Posterior cingulate gyrus (tissue), 11 donors: ENCODE data around the gene SETD1B.

ENCODE experiments used
- DNase-seq, 10 donors: peaks; one replicate each; pipeline versions ENCODE4 v3.0.0 to v3.0.0-alpha.2; 2020 to 2021; ENCODE audit warnings: mixed read lengths in 3 of 10
- intact Hi-C: fragments of 100-400 bp; cut with DNase I; formaldehyde crosslinking; loops from one replicate; pipeline ENCODE4 v1.15.1; 2023

Gene SETD1B

DNA sequence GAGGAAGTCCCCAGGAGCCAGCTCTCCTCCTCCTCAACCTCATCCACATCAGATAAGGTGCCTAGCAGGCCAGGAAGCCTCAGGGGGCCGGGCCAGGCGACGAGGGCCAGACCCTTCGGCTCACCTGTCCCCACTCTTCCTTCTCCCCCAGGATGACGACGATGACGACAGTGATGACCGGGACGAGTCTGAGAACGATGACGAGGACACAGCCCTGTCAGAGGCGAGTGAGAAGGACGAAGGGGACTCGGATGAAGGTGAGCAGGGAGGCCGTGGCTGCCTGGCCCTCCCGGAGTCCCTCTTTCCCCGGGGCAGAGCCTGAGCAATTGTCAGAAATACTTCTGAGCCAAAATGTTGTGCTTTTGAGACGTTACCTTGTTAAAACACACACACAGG, 13.8 kb downstream of the SETD1B start:
- peak in 2 of 10 donors; percentile 26 to 75 for DNase-seq
- intact Hi-C loops: no loop called here

DNA sequence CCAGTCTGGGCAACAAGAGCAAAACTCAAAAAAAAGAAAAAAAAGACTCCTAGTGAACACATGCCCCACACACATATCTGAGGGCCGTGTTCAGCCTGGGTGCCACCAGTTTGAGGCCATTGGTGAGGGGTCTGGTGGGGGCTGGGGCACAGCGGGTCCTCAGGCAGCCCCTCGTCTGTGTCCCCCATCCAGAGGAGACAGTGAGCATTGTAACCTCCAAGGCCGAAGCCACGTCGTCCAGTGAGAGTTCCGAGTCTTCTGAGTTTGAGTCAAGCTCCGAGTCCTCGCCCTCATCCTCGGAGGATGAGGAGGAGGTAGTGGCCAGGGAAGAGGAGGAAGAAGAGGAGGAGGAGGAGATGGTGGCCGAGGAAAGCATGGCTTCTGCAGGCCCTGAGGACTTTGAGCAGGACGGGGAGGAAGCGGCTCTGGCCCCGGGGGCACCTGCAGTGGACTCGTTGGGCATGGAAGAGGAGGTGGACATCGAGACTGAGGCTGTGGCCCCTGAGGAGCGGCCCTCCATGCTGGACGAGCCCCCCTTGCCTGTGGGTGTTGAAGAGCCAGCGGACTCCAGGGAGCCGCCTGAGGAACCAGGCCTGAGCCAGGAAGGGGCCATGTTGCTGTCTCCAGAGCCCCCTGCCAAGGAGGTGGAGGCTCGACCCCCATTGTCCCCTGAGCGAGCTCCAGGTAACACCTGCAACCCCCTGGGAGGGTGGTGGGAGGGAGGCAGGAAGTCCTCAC, 15.6 kb downstream of the SETD1B start:
- DNase-seq: peak in 2 of 10 donors; percentile 52 to 55
- intact Hi-C loops: no loop called here

DNA sequence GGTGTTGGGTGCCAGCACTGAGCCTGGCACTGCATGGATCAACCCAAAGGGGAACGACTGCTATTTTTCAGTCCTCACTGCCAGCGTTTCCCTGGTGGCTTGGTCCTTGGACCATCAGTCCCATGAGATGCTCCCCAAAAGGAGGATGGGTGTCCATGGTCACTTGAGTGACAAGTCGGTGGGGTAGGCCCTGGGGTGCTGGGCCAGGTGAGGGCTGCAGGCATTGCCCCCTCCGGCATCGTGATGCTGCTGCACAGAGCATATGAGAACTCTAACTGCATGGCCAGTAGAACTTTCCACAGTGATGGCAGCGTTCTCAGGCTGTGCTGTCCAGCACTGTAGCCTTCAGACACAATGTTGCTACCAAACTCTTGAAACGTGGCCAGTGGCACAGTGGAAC, 16.2 kb downstream of the SETD1B start:
- intact Hi-C loops: no loop called here
- peak in 2 of 10 donors; percentile 18 to 62 for DNase-seq

DNA sequence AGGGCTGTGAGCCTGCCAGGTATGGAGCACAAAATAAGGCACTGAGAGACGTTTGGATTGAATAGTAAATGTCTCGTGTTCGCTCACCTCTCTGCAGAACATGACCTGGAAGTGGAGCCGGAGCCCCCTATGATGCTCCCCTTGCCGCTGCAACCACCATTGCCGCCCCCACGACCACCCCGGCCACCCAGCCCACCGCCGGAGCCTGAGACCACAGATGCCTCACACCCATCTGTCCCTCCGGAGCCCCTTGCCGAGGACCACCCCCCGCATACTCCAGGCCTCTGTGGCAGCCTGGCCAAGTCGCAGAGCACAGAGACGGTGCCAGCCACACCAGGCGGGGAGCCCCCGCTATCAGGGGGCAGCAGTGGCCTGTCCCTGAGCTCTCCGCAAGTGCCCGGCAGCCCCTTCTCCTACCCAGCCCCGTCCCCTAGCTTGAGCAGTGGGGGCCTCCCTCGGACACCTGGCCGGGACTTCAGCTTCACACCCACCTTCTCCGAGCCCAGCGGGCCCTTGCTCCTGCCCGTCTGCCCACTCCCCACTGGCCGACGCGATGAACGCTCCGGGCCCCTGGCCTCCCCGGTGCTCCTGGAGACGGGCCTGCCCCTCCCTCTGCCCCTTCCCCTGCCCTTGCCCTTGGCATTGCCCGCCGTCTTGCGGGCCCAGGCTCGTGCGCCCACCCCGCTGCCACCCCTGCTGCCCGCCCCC, 18.7 kb downstream of the SETD1B start:
- peak in 2 of 10 donors; percentile 48 to 64 for DNase-seq
- intact Hi-C loops: no loop called here

- peak in 2 of 10 donors; percentile 44 to 62 for DNase-seq
- intact Hi-C loops: no loop called here
These were observed 19.4 kb downstream of the SETD1B start for GRCh38 chr12:121823101-121823726.

DNA sequence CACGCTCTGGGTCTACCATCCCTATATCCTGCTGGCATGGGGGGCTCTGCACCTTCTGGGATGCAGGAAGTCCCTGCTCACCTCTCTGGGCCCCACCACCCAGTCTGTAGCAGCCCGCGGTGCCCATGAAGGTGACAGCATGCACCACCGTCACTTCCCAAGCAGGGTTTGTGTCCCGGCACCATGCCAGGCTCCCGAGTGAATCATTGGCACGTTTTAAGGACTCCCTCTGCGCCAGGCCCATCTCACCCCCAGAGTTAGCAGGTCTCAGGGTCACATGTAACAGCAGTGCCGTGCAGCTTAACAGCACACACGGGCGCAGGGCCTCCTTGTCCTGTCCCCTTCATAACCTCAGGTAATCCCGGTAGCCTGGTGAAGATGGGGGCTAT, 19.9 kb downstream of the SETD1B start:
- intact Hi-C loops: no loop called here
- DNase-seq: peak in 2 of 10 donors; percentile 51 to 55

DNA sequence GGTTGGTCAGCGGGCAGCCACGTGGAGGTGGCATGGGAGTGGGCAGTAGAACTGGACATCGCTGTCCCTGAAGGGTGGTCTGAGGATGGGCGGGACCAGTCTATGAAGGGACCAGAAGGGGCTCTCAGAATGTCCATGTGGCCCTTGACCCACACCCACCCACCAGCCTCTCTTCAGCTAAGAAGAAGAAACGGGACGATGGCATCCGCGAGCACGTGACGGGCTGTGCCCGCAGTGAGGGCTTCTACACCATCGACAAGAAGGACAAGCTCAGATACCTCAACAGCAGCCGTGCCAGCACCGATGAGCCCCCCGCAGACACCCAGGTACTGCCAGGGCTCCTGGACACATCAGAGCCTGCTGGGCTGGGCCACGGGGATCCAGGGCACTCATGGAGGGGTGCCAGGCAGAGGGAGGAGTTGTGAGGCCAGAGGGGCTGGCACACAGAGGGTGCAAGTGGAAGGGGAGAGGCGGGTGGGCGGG, 21.3 kb downstream of the SETD1B start:
- DNase-seq: peak in 2 of 10 donors; percentile 57 to 85
- intact Hi-C loops: no loop called here

- intact Hi-C loops: no loop called here
- DNase-seq: peak in 2 of 10 donors; percentile 35 to 62
These were observed 22.7 kb downstream of the SETD1B start for GRCh38 chr12:121826318-121827150.

- intact Hi-C loops: no loop called here
- peak in 1 of 10 donors; percentile 59 for DNase-seq
These were observed 23.7 kb downstream of the SETD1B start for GRCh38 chr12:121827351-121828099.

GRCh38 chr12:121828306-121828705, 24.5 kb downstream of the SETD1B start:
- DNase-seq: peak in 1 of 10 donors; percentile 3
- intact Hi-C loops: no loop called here

DNA sequence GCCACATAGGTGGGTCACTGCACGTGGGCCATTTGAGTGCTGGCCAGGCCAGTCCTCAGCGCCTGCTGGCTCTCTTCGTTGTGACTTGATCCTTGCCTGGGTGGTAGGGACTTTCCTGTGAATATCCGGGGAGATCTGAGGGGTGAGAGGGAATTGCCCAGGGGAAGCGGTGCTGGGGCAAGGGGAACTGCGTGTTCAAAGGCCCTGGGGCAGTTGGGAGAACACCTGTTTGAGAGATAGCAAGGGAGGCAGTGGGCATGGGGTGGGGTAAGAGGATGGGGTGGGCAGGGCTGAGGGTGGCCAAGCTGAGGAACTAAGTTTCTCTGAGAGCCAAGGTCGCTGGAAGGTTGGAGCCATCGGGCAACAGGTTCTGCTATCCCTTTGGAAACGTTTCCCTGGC, 25.0 kb downstream of the SETD1B start:
- intact Hi-C loops: no loop called here
- DNase-seq: peak in 1 of 10 donors; percentile 40

- intact Hi-C loops: no loop called here
- DNase-seq: peak in 1 of 10 donors; percentile 50
These were observed 25.6 kb downstream of the SETD1B start for GRCh38 chr12:121829250-121829918.

GRCh38 chr12:121830134-121830533, 26.3 kb downstream of the SETD1B start:
- intact Hi-C loops: no loop called here
- DNase-seq: peak in 1 of 10 donors; percentile 54

GRCh38 chr12:121830588-121831265, 26.9 kb downstream of the SETD1B start:
- intact Hi-C loops: no loop called here
- DNase-seq: peak in 1 of 10 donors; percentile 46

DNA sequence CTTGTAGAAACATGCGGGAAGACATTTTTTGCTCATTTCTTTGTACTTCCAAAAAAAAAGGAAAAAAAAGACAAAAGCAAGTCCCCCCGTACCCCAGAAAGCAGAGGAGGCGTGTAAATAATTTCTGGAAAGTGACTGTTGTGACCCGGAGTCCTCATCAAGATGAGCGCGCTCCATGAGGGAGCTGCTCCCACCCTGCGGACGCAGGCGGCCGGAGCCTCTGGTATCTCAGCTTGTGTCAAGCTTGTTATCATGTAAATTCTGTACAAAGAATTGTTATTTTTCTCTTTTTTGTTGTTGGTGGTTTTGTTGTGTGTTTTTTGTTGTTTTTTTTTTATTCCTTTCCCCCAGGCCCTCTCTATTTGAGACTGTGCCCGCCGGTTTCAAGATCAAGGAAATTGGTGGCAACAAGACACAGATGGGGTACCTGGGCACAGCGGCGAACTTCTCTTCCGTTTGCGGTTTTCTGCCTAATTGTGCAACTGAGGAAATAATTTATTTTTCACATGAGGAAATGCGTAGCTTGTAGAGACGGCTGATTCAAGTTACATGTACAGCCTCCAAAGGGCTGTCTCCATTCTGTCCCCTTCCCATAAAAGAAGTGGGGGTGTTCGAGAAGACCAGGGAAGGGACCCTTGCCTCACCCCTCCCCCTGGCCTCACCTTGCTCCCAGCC, 27.9 kb downstream of the SETD1B start:
- intact Hi-C loops: no loop called here
- DNase-seq: peak in 1 of 10 donors; percentile 48

GRCh38 chr12:121837680-121838079, 33.9 kb downstream of the SETD1B start:
- DNase-seq: no peak
- intact Hi-C loops: no loop called here

DNA sequence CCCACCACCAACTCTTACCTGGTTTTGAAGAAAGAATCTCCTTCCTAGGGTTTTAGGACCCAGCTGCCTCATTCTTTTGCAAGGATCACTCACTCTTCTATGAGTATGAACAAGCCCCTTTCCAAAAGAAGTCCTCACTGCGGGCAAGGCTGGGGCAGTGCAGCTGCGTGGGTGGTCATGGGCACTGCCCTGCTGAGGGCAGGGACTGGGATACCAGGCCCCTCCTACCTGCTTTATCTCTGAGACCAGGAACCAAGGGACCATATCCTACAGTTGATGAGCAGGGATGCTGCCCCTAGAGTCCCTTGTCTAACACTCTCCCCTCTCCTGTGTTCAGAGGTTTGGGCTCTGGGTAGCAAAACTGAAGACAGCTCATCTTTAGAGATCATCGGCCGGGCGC, 34.3 kb downstream of the SETD1B start:
- DNase-seq: no peak
- intact Hi-C loops: no loop called here
